ENCODE data around the gene FBXW11. TPM values are rescaled to one million over a fixed set of nuclear protein-coding genes. Genes with fewer than 3 reads are reported as not detected.

FBXW11 gene
- total RNA-seq, 1 experiment from 2014 or later: 52.2 TPM

GRCh38 chr5:171951218-171951617 lies 55.2 kb downstream of the FBXW11 start:
- no peaks in the 10 kb centered on the region for H3K27me3 Mint-ChIP-seq (ENCODE audit: low read depth)
- DNase-seq (ENCODE audit: low spot score): no peak
- TF ChIP-seq MLX (CRISPR knock-in tag; IDR thresholded peaks at IDR 0.05) (no peak), JAZF1 (CRISPR knock-in tag; IDR thresholded peaks at IDR 0.05) (no peak), ZNF138 (CRISPR knock-in tag; conservative IDR thresholded peaks at IDR 0.05) (no peak), GTF2I (CRISPR knock-in tag; conservative IDR thresholded peaks at IDR 0.05) (peak; percentile 64; the same call in 1 of the 2 replicates), ZNF121 (CRISPR knock-in tag; IDR thresholded peaks at IDR 0.05) (peak; percentile 98), ERG (CRISPR knock-in tag; IDR thresholded peaks at IDR 0.05) (no peak), ELF4 (CRISPR knock-in tag; IDR thresholded peaks at IDR 0.05; ENCODE audit: low read depth) (no peak), ZNF263 (CRISPR knock-in tag; IDR thresholded peaks at IDR 0.05; ENCODE audit: low read depth) (no peak)
- TF ChIP-seq, protein P1, sequence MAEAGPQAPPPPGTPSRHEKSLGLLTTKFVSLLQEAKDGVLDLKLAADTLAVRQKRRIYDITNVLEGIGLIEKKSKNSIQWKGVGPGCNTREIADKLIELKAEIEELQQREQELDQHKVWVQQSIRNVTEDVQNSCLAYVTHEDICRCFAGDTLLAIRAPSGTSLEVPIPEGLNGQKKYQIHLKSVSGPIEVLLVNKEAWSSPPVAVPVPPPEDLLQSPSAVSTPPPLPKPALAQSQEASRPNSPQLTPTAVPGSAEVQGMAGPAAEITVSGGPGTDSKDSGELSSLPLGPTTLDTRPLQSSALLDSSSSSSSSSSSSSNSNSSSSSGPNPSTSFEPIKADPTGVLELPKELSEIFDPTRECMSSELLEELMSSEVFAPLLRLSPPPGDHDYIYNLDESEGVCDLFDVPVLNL (CRISPR knock-in tag; IDR thresholded peaks at IDR 0.05; ENCODE audit: borderline replicate concordance, low read depth): no peak
- TF ChIP-seq, protein P2, sequence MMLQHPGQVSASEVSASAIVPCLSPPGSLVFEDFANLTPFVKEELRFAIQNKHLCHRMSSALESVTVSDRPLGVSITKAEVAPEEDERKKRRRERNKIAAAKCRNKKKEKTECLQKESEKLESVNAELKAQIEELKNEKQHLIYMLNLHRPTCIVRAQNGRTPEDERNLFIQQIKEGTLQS (CRISPR knock-in tag; conservative IDR thresholded peaks at IDR 0.05): no peak
- H3K4me1 Mint-ChIP-seq: peaks cover 39% of the 10 kb centered on the region
- no peaks in the 10 kb centered on the region for H3K9me3 Mint-ChIP-seq
- POLR2A ChIA-PET: no interaction called here
- no peaks in the 10 kb centered on the region for H3K36me3 Mint-ChIP-seq
- CTCF ChIA-PET: no interaction called here
- ATAC-seq: no peak
- H3K4me3 Mint-ChIP-seq: no peak overlapping the region
- H3K27ac Mint-ChIP-seq: no peak overlapping the region

- 0 out of 2 replicates have a peak, but pooled peaks have one; percentile 18 for TF ChIP-seq GTF2I (CRISPR knock-in tag; conservative IDR thresholded peaks at IDR 0.05)
- TF ChIP-seq, protein P2 (CRISPR knock-in tag; conservative IDR thresholded peaks at IDR 0.05): no peak
- POLR2A ChIA-PET: no interaction called here
- H3K4me3 Mint-ChIP-seq: no peak overlapping the region
- H3K27ac Mint-ChIP-seq: peak overlapping the region; percentile 55; the same call in 1 of the 2 replicates
- no peaks in the 10 kb centered on the region for H3K36me3 Mint-ChIP-seq
- no peaks in the 10 kb centered on the region for H3K27me3 Mint-ChIP-seq (ENCODE audit: low read depth)
- H3K4me1 Mint-ChIP-seq: peaks cover 30% of the 10 kb centered on the region
- ATAC-seq: peak; percentile 73
- H3K9me3 Mint-ChIP-seq: no peaks in the 10 kb centered on the region
- CTCF ChIA-PET: interaction anchor here (0.7 to 2.8 kb wide), 2 partner anchors 25 to 34 kb away, joined by 3 to 6 read pairs; no protein-coding TSS in a partner anchor
- DNase-seq (ENCODE audit: low spot score): no peak
These were observed 60.2 kb downstream of the FBXW11 start for GRCh38 chr5:171946000-171946781.

- H3K36me3 Mint-ChIP-seq: no peaks in the 10 kb centered on the region
- no peak for TF ChIP-seq IRF2 (CRISPR knock-in tag; IDR thresholded peaks at IDR 0.05; ENCODE audit: borderline replicate concordance, low read depth)
- no peak for TF ChIP-seq KAT7 (CRISPR knock-in tag; IDR thresholded peaks at IDR 0.05; ENCODE audit: borderline replicate concordance)
- H3K9me3 Mint-ChIP-seq: no peaks in the 10 kb centered on the region
- ChIA-PET CTCF (interaction anchor here (2.8 kb wide), 1 partner anchor 33 kb away, joined by 6 read pairs; no protein-coding TSS in a partner anchor), POLR2A (no interaction called here)
- H3K27me3 Mint-ChIP-seq (ENCODE audit: low read depth): no peaks in the 10 kb centered on the region
- H3K4me1 Mint-ChIP-seq: peaks cover 36% of the 10 kb centered on the region
- no peak overlapping the region for H3K27ac Mint-ChIP-seq
- ATAC-seq (no peak), DNase-seq (ENCODE audit: low spot score) (no peak)
- no peak overlapping the region for H3K4me3 Mint-ChIP-seq
These were observed 61.0 kb downstream of the FBXW11 start for GRCh38 chr5:171945476-171945875.

- DNase-seq (ENCODE audit: low spot score) (no peak), ATAC-seq (no peak)
- Mint-ChIP-seq H3K27me3 (ENCODE audit: low read depth) (no peaks in the 10 kb centered on the region), H3K4me1 (peaks cover 40% of the 10 kb centered on the region), H3K36me3 (no peaks in the 10 kb centered on the region), H3K9me3 (no peaks in the 10 kb centered on the region), H3K4me3 (no peak overlapping the region), H3K27ac (peak overlapping the region; percentile 65)
- ChIA-PET CTCF (interaction anchor here (2.8 kb wide), 1 partner anchor 33 kb away, joined by 6 read pairs; no protein-coding TSS in a partner anchor), POLR2A (no interaction called here)
- TF ChIP-seq, protein P3, sequence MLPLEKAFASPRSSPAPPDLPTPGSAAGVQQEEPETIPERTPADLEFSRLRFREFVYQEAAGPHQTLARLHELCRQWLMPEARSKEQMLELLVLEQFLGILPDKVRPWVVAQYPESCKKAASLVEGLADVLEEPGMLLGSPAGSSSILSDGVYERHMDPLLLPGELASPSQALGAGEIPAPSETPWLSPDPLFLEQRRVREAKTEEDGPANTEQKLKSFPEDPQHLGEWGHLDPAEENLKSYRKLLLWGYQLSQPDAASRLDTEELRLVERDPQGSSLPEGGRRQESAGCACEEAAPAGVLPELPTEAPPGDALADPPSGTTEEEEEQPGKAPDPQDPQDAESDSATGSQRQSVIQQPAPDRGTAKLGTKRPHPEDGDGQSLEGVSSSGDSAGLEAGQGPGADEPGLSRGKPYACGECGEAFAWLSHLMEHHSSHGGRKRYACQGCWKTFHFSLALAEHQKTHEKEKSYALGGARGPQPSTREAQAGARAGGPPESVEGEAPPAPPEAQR (CRISPR knock-in tag; IDR thresholded peaks at IDR 0.05): no peak
- TF ChIP-seq ZNF219 (CRISPR knock-in tag; IDR thresholded peaks at IDR 0.05; ENCODE audit: borderline replicate concordance) (no peak), OVOL2 (CRISPR knock-in tag; IDR thresholded peaks at IDR 0.05; ENCODE audit: borderline replicate concordance) (no peak), RORB (CRISPR knock-in tag; IDR thresholded peaks at IDR 0.05) (no peak), SMAD3 (CRISPR knock-in tag; IDR thresholded peaks at IDR 0.05; ENCODE audit: borderline replicate concordance) (no peak)
- TF ChIP-seq, protein P4, sequence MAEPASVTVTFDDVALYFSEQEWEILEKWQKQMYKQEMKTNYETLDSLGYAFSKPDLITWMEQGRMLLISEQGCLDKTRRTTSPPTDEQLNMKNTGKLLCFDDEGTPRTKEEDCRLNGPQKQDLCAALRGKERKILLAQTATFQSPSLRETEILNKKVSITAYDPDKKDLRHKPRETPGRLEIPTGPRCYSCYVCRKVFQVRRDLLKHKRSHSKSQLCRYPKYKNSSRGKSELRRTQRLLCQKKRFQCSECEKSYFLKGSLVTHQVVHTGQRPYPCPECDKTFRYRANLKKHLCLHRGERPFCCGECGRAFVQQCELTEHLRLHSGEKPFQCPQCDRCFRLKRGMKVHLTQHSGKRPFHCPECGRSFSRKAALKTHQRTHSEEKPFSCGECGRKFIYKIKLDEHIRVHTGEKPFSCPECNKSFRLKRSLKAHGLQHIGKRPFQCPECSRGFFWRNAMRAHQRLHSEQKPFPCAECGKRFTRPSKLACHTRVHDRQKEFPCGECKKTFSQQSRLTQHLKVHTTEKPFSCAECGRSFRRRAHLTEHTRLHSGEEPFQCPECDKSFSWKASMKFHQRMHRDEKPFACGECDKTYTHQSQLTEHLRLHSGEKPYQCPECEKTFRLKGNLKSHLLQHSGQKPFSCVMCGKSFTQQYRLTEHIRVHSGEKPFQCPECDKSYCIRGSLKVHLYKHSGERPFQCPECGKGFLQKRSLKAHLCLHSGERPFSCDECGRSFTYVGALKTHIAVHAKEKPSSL (CRISPR knock-in tag; conservative IDR thresholded peaks at IDR 0.05): no peak
- TF ChIP-seq, protein P5, sequence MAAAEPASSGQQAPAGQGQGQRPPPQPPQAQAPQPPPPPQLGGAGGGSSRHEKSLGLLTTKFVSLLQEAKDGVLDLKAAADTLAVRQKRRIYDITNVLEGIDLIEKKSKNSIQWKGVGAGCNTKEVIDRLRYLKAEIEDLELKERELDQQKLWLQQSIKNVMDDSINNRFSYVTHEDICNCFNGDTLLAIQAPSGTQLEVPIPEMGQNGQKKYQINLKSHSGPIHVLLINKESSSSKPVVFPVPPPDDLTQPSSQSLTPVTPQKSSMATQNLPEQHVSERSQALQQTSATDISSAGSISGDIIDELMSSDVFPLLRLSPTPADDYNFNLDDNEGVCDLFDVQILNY (CRISPR knock-in tag; IDR thresholded peaks at IDR 0.05): no peak
These were observed 61.4 kb downstream of the FBXW11 start for GRCh38 chr5:171945066-171945465.
